Glutamatergic neuron (in vitro differentiated cells): ENCODE data around the gene SMAD2. TPM values are rescaled to one million over a fixed set of nuclear protein-coding genes. Genes with fewer than 3 reads are reported as not detected.
"Not testable (repeated sequence)": the region's sequence is repeated elsewhere in the genome, so short reads cannot be mapped to it uniquely, and the experiment has no call there.

ENCODE experiments used
- DNase-seq: peaks from one replicate; pipeline ENCODE4 v3.0.0; 2022
- H3K27ac Mint-ChIP-seq: one replicate; pipeline ENCODE4 v1.8.0; 2020; ENCODE audit warnings: mild to moderate bottlenecking, mixed read lengths, inconsistent platforms; ENCODE audit not compliant: unreplicated experiment
- H3K27me3 Mint-ChIP-seq: one replicate; pipeline ENCODE4 v1.8.0; 2020; ENCODE audit warnings: mild to moderate bottlenecking, moderate library complexity, mixed read lengths, inconsistent platforms; ENCODE audit not compliant: unreplicated experiment
- H3K36me3 Mint-ChIP-seq: one replicate; pipeline ENCODE4 v1.8.0; 2020; ENCODE audit warnings: mild to moderate bottlenecking, mixed read lengths, inconsistent platforms; ENCODE audit not compliant: unreplicated experiment
- H3K4me1 Mint-ChIP-seq: one replicate; pipeline ENCODE4 v1.8.0; 2020; ENCODE audit warnings: mild to moderate bottlenecking, low read depth, mixed read lengths, inconsistent platforms; ENCODE audit not compliant: unreplicated experiment
- H3K4me3 Mint-ChIP-seq: one replicate; pipeline ENCODE4 v1.8.0; 2020; ENCODE audit warnings: mild to moderate bottlenecking, mixed read lengths, inconsistent platforms; ENCODE audit not compliant: unreplicated experiment
- H3K9me3 Mint-ChIP-seq: one replicate; pipeline ENCODE4 v1.8.0; 2020; ENCODE audit warnings: mild to moderate bottlenecking, moderate library complexity, mixed read lengths, inconsistent platforms; ENCODE audit not compliant: unreplicated experiment
- total RNA-seq: library from RNA; stranded (reverse); fragmentation: NEBNext Ultra II Directional; extraction: Animal tissue kit (Norgen Biotek cat#: 25700); gene quantifications from one replicate; pipeline ENCODE4 v1.2.1, GENCODE V29; 2021; ENCODE audit not compliant: unreplicated experiment
- TF ChIP-seq, protein P1 (sequence below): fragments of 200-600 bp; sonication (generic); IDR thresholded peaks from one replicate; pipeline ENCODE4 v1.5.0; 2021; ENCODE audit not compliant: partially characterized antibody, unreplicated experiment

The SMAD2 gene
- total RNA-seq, 1 donor from 2014 or later, result 134 TPM

DNA sequence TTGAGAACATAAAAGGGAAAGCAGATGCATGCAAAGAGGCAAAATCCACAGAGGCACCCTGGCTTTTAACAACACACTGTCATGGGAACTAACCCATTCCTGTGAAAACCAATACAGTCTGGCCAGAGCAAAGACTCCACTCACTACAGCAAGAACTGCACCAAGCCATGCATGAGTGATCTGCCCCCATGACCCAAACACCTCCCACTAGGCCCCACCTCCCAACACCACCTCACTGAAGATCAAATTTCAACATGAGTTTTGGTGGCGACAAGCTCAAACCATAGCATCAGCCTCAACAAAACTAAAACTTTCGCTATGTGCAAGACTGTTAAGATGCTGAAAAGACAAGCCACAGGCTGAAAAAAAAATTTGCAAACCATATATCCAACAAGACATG lies 162.8 kb downstream of the SMAD2 start:
- no peaks in the 10 kb centered on the region for H3K4me1 Mint-ChIP-seq
- TF ChIP-seq, protein P1, sequence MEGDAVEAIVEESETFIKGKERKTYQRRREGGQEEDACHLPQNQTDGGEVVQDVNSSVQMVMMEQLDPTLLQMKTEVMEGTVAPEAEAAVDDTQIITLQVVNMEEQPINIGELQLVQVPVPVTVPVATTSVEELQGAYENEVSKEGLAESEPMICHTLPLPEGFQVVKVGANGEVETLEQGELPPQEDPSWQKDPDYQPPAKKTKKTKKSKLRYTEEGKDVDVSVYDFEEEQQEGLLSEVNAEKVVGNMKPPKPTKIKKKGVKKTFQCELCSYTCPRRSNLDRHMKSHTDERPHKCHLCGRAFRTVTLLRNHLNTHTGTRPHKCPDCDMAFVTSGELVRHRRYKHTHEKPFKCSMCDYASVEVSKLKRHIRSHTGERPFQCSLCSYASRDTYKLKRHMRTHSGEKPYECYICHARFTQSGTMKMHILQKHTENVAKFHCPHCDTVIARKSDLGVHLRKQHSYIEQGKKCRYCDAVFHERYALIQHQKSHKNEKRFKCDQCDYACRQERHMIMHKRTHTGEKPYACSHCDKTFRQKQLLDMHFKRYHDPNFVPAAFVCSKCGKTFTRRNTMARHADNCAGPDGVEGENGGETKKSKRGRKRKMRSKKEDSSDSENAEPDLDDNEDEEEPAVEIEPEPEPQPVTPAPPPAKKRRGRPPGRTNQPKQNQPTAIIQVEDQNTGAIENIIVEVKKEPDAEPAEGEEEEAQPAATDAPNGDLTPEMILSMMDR, result no peak
- H3K9me3 Mint-ChIP-seq, result no peaks in the 10 kb centered on the region
- H3K27me3 Mint-ChIP-seq, result no peaks in the 10 kb centered on the region
- no peak for DNase-seq
- no peak overlapping the region for H3K4me3 Mint-ChIP-seq
- no peaks in the 10 kb centered on the region for H3K36me3 Mint-ChIP-seq
- no peak overlapping the region for H3K27ac Mint-ChIP-seq

DNA sequence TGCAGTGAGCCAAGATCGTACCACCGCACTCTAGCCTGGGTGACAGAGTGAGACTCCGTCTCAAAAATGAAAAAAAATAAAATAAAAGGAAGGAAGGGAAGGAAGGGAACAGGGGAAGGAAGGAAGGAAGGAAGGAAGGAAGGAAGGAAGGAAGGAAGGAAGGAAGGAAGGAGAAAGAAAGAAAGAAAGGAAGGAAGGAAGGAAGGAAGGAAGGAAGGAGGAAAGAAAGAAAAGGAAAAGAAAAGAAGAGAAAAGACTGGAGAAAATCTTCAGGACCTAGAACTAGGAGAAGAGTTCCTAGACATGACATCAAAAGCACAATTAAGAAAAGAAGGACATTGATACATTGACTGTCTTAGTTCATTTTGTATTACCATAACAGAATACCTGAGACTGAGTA lies 163.3 kb downstream of the SMAD2 start:
- not testable (repeated sequence) for H3K27ac Mint-ChIP-seq, H3K9me3 Mint-ChIP-seq, H3K36me3 Mint-ChIP-seq, H3K4me1 Mint-ChIP-seq, DNase-seq, H3K27me3 Mint-ChIP-seq, H3K4me3 Mint-ChIP-seq
